Measurements from ENCODE around the gene ATP10A.

GRCh38 chr15:25804451-25804850 lies 58.7 kb downstream of the ATP10A start:
- TF ChIP-seq CTCF (IDR thresholded peaks at IDR 0.05) (no peak), POLR2A (IDR thresholded peaks at IDR 0.05) (no peak)
